ENCODE data around the gene TAS1R2. TPM values are rescaled to one million over a fixed set of nuclear protein-coding genes. Genes with fewer than 3 reads are reported as not detected.

The TAS1R2 gene
- total and polyA plus RNA-seq, 4 donors: not detected

DNA sequence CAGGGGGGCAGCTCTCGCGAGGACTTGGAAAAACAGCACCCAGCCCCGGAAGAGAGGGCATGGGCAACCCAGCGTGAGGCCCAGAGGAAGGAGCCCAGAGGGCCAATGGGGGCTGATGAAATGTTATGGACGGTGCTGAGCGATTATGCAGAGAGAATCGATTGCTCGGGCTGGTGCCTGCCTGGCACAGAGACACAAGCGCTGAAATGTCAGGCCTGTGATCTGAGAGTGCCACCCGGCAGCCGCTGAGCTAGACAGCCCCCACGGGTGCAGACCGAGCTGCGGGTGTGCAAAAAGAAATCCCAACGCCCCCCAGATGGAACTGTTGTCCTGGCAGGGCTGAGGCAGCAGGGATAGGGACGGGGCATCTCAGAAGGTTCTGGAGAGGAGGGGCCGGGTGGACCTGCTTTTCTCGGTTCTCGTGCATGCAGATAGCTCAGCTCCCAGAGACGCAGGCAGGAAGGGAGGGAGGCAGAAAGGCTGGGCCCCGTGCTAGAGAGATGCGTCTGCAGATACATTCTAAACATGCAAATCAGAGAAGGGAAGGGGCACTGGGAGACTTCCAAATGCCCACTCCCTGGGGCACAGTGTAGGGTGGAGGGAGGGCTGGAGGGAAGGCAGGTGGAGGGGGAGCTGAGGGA is 41.5 kb downstream of the TAS1R2 start:
- peak in 2 of 6 donors; percentile 32 to 36 for DNase-seq (ENCODE audit: low read depth in 4 of 6, low spot score in 6 of 6)
- H3K4me3 ChIP-seq (ENCODE audit: low read depth, low read length): no peak overlapping the region
- peaks cover 21% of the 10 kb centered on the region for H3K27me3 ChIP-seq (ENCODE audit: control insufficient read depth, insufficient read depth, low read length)
- H3K9me3 ChIP-seq (ENCODE audit: control insufficient read depth, insufficient read depth, low read length): no peaks in the 10 kb centered on the region
- 33% methylated on average over 22 of the region's 22 CpGs for WGBS (ENCODE audit: insufficient coverage)
- no peak overlapping the region for H3K27ac ChIP-seq (ENCODE audit: low read depth, low read length)
- peaks cover 14% of the 10 kb centered on the region for H3K4me1 ChIP-seq (ENCODE audit: control insufficient read depth, insufficient read depth, low read length)
- no peaks in the 10 kb centered on the region for H3K36me3 ChIP-seq (ENCODE audit: control insufficient read depth, insufficient read depth, low read length)

DNA sequence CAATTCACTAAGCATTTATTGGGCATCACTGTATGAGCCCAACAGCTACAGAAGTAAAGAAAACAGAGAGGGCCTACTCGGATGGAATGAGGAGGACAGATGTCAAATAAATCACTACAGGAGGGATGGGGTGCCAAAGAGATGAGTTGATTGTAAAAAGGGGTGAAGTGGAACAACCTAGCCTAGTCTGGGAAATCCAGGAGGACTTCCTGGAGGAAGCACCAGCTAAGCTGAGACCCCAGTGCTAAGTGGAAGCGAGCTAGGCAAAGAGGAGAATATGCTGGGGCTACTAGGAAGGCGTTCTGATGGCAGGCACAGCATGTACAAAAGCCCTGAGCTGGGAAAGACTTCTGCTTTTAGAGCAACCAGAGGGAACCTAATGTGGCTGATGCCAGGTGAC is 42.1 kb downstream of the TAS1R2 start:
- Histone ChIP-seq H3K36me3 (ENCODE audit: control insufficient read depth, insufficient read depth, low read length) (no peaks in the 10 kb centered on the region), H3K4me1 (ENCODE audit: control insufficient read depth, insufficient read depth, low read length) (peaks cover 14% of the 10 kb centered on the region), H3K27me3 (ENCODE audit: control insufficient read depth, insufficient read depth, low read length) (peaks cover 21% of the 10 kb centered on the region), H3K4me3 (ENCODE audit: low read depth, low read length) (no peak overlapping the region), H3K27ac (ENCODE audit: low read depth, low read length) (no peak overlapping the region), H3K9me3 (ENCODE audit: control insufficient read depth, insufficient read depth, low read length) (no peaks in the 10 kb centered on the region)
- WGBS (ENCODE audit: insufficient coverage): 83% methylated on average over 3 of the region's 3 CpGs
- no peak for DNase-seq (ENCODE audit: low read depth in 4 of 6, low spot score in 6 of 6)

DNA sequence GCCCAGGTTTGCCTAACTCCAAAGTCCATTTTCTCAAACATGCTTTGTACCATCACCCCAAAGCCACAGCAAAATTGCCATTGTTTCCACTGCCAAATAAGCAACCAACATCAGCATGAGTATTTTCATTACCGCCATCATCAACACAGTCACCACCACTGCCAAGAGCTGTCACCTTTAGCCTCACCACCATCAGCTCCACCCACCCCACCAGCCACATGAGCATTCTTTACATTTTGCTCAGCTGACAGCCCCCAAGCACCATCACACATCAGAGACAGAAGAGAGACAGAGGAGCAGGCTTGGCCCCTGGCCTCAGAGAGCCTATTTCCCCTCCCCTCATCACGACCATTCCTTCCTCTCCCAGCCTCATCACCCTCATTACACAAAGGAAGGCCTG is 42.7 kb downstream of the TAS1R2 start:
- H3K27me3 ChIP-seq (ENCODE audit: control insufficient read depth, insufficient read depth, low read length): peaks cover 21% of the 10 kb centered on the region
- H3K27ac ChIP-seq (ENCODE audit: low read depth, low read length): no peak overlapping the region
- no peak overlapping the region for H3K4me3 ChIP-seq (ENCODE audit: low read depth, low read length)
- H3K4me1 ChIP-seq (ENCODE audit: control insufficient read depth, insufficient read depth, low read length): peaks cover 14% of the 10 kb centered on the region
- 65% methylated on average over 2 of the region's 2 CpGs for WGBS (ENCODE audit: insufficient coverage)
- no peaks in the 10 kb centered on the region for H3K36me3 ChIP-seq (ENCODE audit: control insufficient read depth, insufficient read depth, low read length)
- H3K9me3 ChIP-seq (ENCODE audit: control insufficient read depth, insufficient read depth, low read length): no peaks in the 10 kb centered on the region
- DNase-seq (ENCODE audit: low read depth in 4 of 6, low spot score in 6 of 6): no peak

DNA sequence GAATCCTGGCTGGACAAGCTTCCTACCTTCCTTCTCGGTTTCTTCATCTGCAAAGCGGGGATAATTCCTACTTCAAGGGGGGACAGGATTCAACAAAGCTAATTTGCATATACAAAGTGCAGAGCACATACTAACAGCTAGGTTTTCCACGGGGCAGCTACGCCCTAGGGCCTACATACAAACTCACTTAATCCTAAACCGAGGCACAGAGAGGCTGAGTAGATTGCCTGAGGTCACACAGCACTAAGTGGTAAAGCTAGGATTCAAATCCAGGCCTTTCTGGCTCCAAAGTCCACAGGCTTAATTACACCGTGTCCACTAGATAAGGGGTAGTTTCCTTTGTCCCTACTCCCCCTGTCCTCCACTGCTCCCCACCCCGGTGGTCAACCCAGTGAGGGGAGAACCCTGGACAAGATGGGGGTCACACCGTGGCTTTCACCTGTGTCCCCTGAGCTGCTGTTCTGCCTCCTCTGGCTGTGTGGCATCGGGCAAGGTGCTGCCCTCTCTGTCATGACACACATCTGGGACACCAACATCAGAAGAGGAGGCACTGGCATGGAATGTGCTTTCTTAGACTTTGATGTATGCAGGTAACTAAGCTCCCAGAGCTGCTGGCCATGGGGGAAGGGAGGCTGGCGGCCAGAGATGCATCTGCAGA is 44.5 kb downstream of the TAS1R2 start:
- no peaks in the 10 kb centered on the region for H3K9me3 ChIP-seq (ENCODE audit: control insufficient read depth, insufficient read depth, low read length)
- WGBS (ENCODE audit: insufficient coverage): 70% methylated on average over 8 of the region's 10 CpGs
- H3K4me1 ChIP-seq (ENCODE audit: control insufficient read depth, insufficient read depth, low read length): peaks cover 10% of the 10 kb centered on the region
- H3K27me3 ChIP-seq (ENCODE audit: control insufficient read depth, insufficient read depth, low read length): peaks cover 17% of the 10 kb centered on the region
- H3K36me3 ChIP-seq (ENCODE audit: control insufficient read depth, insufficient read depth, low read length): no peaks in the 10 kb centered on the region
- H3K27ac ChIP-seq (ENCODE audit: low read depth, low read length): no peak overlapping the region
- no peak overlapping the region for H3K4me3 ChIP-seq (ENCODE audit: low read depth, low read length)
- no peak for DNase-seq (ENCODE audit: low read depth in 4 of 6, low spot score in 6 of 6)

DNA sequence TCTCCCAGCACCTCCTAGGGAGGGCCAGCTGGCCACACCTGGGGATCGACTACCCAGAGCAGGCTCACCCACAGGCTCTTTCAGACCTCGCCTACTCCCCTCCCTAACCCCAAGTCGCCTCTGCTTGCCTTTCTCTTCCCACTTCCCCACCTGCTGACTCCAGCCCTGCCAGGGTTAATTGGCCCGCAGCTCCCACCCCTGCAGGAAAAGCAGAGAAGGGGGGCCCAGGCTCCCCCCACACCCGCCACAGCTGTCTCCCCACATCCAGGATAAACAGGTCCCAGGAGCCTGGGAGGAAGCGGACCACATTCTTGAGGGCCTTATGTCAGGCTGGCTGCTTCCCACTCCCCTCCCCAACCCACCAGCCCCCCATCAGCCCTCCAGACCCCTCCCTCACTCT is 45.0 kb downstream of the TAS1R2 start:
- no peak overlapping the region for H3K27ac ChIP-seq (ENCODE audit: low read depth, low read length)
- no peak overlapping the region for H3K4me3 ChIP-seq (ENCODE audit: low read depth, low read length)
- no peaks in the 10 kb centered on the region for H3K36me3 ChIP-seq (ENCODE audit: control insufficient read depth, insufficient read depth, low read length)
- H3K9me3 ChIP-seq (ENCODE audit: control insufficient read depth, insufficient read depth, low read length): no peaks in the 10 kb centered on the region
- DNase-seq (ENCODE audit: low read depth in 4 of 6, low spot score in 6 of 6): peak in 1 of 6 donors; percentile 34
- 39% methylated on average over 4 of the region's 6 CpGs for WGBS (ENCODE audit: insufficient coverage)
- peaks cover 11% of the 10 kb centered on the region for H3K27me3 ChIP-seq (ENCODE audit: control insufficient read depth, insufficient read depth, low read length)
- peaks cover 10% of the 10 kb centered on the region for H3K4me1 ChIP-seq (ENCODE audit: control insufficient read depth, insufficient read depth, low read length)

DNA sequence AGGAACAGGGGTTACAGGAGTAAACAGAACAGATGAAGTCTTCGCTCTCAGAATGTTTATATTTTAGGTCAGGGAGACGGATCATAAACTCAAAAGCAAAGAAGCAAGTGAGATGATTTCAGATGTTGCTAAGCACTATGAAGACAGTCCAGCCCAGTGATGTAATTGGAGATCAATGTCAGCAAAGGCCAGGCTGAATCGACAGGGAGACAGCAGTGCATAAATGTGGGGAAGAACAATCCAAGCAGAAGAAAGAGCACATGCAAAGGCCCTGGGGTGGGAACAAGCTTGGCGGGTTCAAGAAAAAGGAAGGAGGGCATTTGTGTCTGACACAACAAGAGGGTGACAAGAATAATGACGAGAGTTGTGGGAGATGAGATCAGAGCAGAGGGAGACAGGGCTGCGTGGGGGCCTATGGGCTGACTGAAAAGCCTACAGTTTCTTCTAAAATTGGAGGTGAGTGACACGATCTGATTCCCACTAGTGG is 47.0 kb downstream of the TAS1R2 start:
- no peak overlapping the region for H3K4me3 ChIP-seq (ENCODE audit: low read depth, low read length)
- no peaks in the 10 kb centered on the region for H3K9me3 ChIP-seq (ENCODE audit: control insufficient read depth, insufficient read depth, low read length)
- H3K4me1 ChIP-seq (ENCODE audit: control insufficient read depth, insufficient read depth, low read length): peaks cover 4% of the 10 kb centered on the region
- no peak overlapping the region for H3K27ac ChIP-seq (ENCODE audit: low read depth, low read length)
- no peak for DNase-seq (ENCODE audit: low read depth in 4 of 6, low spot score in 6 of 6)
- H3K36me3 ChIP-seq (ENCODE audit: control insufficient read depth, insufficient read depth, low read length): no peaks in the 10 kb centered on the region
- no peaks in the 10 kb centered on the region for H3K27me3 ChIP-seq (ENCODE audit: control insufficient read depth, insufficient read depth, low read length)
- WGBS (ENCODE audit: insufficient coverage): 81% methylated on average over 7 of the region's 7 CpGs

DNA sequence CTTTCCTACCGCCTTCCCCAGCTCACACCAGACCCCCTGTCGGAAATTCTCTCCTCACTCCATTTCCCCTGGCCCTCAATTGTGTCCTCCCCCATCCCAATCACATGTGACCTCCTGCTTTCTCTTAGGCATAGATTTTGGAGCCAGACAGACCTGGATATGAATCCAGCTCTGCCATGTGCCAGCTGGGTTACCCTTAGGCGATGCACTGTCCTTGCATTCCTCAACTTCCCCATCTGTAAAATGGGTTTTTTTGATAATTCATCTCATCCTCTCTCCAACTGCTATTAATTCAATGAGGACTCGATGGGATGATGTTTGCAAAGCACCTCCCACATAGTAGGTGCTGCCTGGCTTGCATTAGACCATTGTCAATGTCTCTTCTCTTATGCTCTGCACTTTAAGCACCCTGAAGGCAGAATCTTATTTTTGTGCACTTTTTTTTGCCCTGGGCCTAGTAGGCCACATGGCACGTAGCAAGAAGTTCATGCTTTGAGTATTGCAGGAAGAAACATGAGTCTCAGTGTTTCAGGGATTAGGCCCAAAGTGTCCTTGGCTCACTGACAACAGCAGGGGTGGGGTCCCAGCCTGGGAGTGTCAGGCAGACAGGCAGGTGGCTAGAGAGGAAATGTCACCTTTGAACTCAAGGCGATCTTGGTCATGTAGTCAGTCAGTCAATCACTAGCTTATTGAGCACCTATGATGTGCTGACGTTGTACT is 47.6 kb downstream of the TAS1R2 start:
- no peak for DNase-seq (ENCODE audit: low read depth in 4 of 6, low spot score in 6 of 6)
- Histone ChIP-seq H3K27me3 (ENCODE audit: control insufficient read depth, insufficient read depth, low read length) (no peaks in the 10 kb centered on the region), H3K9me3 (ENCODE audit: control insufficient read depth, insufficient read depth, low read length) (no peaks in the 10 kb centered on the region), H3K4me3 (ENCODE audit: low read depth, low read length) (no peak overlapping the region), H3K27ac (ENCODE audit: low read depth, low read length) (no peak overlapping the region), H3K36me3 (ENCODE audit: control insufficient read depth, insufficient read depth, low read length) (no peaks in the 10 kb centered on the region), H3K4me1 (ENCODE audit: control insufficient read depth, insufficient read depth, low read length) (peaks cover 3% of the 10 kb centered on the region)
- WGBS (ENCODE audit: insufficient coverage): 82% methylated on average over 6 of the region's 7 CpGs

DNA sequence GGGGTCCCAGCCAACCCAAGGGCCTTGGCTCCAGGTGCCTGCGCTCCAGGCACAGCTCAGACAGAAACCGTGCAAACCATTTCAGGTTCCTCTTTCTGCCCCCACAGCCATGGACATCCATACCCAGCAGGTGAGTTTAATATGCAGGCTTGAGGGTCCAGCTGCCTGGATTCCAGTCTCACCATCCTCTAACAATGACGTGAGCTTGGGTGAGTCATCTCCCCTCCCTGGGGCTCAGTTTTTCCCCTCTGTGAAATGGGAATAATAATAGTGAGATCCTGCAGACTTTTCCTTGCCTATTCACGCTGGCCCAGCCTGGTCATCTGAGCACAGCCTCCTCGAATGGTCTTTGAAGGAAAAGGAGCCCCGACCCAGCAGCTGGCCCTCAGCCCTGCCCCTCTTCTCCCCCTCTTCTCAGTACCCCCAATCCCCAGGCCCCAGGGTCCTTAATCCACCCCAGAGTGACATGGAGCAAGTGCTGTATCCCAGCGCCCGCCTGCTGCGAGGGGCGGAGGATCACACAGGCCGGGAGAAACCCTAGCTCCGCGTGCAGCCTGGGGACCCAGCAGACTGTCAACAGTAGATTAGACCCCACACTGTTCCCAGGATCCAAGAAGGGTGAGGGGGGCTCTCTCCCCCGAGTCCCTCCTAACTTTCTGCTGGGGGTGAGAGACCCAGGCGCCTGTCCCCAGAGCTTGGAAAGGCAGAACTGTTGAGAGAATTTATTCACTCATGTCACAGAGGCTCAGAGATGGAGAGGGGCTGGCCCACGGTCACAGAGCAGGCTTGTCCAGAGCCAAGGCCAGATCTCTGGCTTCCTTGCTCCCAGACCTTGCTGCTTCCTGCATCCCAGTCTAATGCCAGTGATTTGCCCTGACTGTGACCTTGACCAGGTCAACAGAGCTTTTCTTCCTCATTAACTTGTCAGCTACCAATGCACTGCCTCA is 49.2 kb downstream of the TAS1R2 start:
- H3K4me3 ChIP-seq (ENCODE audit: low read depth, low read length): no peak overlapping the region
- WGBS (ENCODE audit: insufficient coverage): 53% methylated on average over 12 of the region's 16 CpGs
- no peaks in the 10 kb centered on the region for H3K36me3 ChIP-seq (ENCODE audit: control insufficient read depth, insufficient read depth, low read length)
- DNase-seq (ENCODE audit: low read depth in 4 of 6, low spot score in 6 of 6): no peak
- no peaks in the 10 kb centered on the region for H3K9me3 ChIP-seq (ENCODE audit: control insufficient read depth, insufficient read depth, low read length)
- no peaks in the 10 kb centered on the region for H3K27me3 ChIP-seq (ENCODE audit: control insufficient read depth, insufficient read depth, low read length)
- H3K27ac ChIP-seq (ENCODE audit: low read depth, low read length): no peak overlapping the region
- peaks cover 11% of the 10 kb centered on the region for H3K4me1 ChIP-seq (ENCODE audit: control insufficient read depth, insufficient read depth, low read length)

DNA sequence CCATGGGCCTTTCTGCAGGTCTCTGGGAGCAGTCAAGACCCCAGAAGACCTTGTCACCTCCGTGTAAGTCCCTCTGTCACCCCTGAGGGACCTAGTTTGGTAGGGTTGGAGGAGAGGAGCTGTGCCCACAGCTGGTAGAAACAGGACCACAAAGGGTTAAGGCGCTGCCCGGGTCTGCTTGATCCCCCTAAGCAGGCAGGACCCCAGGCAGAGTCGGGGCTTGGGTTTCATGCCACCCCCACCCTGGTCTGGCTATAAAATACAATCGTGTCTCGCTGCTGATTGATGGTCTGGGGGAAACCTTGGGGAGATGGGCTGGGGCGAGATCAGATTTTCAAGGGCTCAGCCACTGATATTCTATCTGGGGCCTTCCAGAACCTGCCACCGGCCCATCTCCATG is 50.9 kb downstream of the TAS1R2 start:
- no peak for DNase-seq (ENCODE audit: low read depth in 4 of 6, low spot score in 6 of 6)
- H3K36me3 ChIP-seq (ENCODE audit: control insufficient read depth, insufficient read depth, low read length): no peaks in the 10 kb centered on the region
- H3K27ac ChIP-seq (ENCODE audit: low read depth, low read length): no peak overlapping the region
- no peaks in the 10 kb centered on the region for H3K9me3 ChIP-seq (ENCODE audit: control insufficient read depth, insufficient read depth, low read length)
- no peak overlapping the region for H3K4me3 ChIP-seq (ENCODE audit: low read depth, low read length)
- H3K27me3 ChIP-seq (ENCODE audit: control insufficient read depth, insufficient read depth, low read length): peaks cover 4% of the 10 kb centered on the region
- H3K4me1 ChIP-seq (ENCODE audit: control insufficient read depth, insufficient read depth, low read length): peaks cover 20% of the 10 kb centered on the region
- WGBS (ENCODE audit: insufficient coverage): 78% methylated on average over 5 of the region's 8 CpGs

Measured in spinal cord (tissue), 10 donors.